GM15510 (cell line): Measurements from ENCODE around the gene FAM110A.

Source experiments
- POLR2A ChIP-seq: IDR thresholded peaks from 3 replicates; pipeline ENCODE4 v1.6.1; 2011; ENCODE audit warnings: borderline replicate concordance; ENCODE audit not compliant: insufficient read length; ENCODE audit errors: extremely low read depth

Gene FAM110A

DNA sequence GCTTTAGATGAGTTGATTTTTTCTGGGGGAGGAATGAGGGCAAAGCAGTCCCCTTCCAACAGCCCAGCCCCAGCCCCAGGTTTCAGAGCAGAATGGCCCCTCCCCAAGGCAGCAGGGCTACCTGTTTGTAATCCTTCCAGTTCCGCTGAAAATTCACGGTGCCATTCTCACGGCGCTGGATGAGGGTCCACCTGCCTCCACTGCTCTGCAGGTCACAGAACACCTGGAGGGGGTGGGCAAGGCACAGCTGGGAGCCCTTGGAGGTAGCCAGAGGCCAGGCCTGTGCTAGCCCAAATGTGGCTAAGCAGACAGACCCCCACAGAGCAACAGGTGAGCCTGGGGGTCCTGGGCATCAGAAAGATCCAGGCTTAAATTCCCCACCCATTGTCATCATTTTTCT is 46.1 kb downstream of the FAM110A start:
- TF ChIP-seq POLR2A = no peak

DNA sequence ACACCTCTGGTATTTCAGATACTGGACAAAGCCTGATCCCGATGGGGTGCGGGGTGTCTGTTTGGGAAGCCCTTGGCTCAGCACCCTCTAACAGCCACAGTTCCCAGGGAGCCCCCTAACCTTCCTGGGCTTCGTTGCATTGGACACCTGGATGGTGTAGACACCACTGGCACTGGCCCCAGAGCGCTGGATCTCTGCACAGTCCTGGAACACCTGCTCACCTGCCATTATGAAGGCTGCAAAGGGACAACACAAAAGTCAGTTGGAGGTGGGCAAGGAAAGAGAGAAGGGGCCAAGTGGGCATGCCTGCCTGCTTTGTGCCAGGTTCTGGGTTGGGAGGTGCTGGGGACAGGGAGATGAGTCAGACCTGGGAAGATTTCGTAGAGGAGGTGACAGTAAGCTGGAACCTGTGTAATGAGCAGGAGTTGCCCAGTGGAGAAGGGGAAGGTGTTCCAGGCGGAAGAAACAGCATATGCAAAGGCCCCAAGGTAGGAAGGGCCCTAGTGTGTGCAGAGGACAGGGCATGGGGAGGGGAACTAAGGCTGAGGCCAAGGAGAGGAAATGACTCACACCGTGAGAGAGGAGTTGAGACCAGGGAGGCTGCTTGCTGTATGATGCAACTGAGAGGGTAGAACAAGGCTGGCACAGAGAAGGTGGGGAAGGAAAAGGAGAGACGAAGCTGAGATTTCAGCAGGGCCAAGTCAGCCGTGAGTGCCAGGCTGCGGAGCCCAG is 47.7 kb downstream of the FAM110A start:
- no peak for TF ChIP-seq POLR2A

DNA sequence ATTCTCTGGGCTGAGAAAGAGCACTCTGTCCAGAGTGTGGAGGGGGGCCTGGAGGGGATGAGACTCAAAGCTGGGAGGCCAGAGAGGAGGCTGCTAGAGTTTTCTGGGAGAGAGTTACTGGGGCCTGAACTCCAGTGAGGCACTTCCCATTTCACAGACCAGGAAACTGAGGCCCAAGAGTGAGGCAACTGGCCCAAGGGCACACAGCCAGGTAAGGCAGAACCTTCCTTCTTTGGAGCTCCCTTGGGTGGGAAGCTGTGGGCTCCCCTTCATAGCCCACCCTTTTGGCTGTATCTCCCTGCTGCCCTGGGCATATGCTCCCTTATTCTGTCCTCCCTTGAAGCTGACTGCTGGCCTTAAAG is 48.2 kb downstream of the FAM110A start:
- no peak for TF ChIP-seq POLR2A

DNA sequence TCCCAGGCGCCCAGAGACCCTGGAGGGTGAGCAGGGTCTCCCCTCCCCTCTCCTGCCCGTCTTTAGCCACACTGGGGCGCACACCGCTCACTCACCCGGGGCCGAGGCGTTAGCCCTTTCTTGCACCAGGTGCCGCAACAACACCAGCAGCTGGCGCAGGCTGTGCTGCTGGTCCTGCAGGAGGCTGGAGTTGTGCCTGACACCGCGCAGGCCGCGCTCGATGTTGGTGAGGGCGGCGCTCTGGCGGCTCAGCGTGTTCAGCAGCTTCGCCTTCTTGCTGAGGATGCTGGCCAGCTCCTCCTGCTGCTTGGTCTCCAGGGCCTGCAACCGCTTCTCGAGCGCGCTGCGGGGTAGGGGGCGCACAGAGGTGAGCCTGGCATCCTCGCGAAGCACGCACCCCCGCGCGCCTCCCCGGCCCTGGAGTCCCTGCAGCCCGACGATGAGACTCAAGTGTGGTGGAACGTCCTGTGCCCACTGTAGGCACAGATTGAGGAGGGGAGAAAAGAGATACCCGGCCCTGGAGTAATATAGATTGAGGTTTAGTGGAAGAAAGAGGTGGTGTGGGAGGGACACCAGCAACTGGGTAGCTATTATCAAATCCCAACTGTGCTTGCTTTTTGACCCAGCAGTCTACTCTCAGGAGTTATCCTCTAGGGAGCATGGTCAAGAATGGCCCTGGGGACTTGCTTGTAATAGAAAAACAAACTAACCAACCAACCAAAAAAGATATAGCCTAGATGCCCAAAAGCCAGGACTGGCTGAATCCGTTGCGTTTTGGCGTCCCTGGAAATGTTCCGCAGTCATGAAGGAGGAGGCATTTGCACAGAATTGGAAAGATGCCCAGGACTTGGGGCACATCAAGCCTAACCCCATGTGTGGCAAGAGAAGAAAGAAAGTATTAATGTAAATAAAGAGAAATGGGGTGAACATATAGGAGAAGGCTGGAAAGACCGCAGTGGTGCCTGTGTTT is 51.8 kb downstream of the FAM110A start:
- TF ChIP-seq POLR2A = no peak

DNA sequence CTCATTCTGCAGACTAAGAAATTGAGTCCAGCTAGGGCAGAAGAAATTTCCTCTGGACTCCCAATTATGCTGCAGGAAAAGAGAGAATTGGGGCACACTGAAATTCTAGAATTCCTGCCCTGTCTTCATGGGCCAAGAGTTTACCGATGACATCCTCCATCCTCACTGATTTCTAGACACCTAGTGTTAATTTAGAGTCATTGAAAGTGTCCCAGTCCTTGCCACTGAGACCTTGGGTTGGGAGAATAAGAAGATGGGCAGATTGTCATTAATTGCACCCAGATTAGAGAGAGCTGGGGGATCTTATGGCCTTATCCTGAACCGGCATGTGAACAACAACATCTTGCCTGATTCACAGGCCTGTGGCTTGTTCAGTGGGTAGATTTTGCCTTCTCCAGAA is 53.6 kb downstream of the FAM110A start:
- TF ChIP-seq POLR2A = no peak

DNA sequence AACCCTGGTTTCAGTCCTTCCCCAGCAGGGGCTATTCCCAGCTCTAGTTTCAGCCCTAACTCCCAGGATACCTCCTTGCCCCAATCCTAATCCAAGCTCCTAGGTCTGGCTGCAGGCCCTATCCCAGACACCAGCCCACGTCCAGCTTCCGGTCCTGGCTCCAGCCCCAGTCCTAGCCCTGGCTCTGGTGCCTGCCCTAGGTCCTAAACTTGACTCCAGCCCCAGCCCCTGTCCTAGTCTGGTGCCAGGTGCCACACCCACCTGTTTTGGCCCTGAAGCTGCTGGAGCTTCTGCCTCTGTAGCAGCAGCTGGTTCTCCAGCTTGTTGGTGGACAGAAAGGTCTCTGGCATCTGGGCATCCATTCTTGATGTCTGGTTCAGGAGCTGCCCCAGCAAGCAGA is 54.5 kb downstream of the FAM110A start:
- TF ChIP-seq POLR2A = no peak

DNA sequence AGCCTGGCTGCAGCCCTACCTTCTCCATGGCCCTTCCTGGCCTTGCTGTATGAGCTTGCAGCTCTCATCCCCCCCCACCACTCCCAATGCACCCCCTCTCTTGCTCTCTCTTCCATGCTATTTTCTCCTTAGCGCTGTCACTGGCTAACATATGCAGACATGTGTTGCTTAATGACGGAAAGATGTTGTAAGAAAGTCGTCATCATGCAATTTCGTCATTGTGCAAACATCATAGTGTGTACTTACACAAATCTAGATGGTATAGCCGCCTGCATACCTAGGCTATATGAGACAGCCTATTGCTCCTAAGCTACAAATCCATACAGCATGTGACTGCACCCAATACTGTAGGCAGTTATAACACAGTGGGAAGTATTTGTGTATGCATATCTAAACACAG is 55.6 kb downstream of the FAM110A start:
- no peak for TF ChIP-seq POLR2A

DNA sequence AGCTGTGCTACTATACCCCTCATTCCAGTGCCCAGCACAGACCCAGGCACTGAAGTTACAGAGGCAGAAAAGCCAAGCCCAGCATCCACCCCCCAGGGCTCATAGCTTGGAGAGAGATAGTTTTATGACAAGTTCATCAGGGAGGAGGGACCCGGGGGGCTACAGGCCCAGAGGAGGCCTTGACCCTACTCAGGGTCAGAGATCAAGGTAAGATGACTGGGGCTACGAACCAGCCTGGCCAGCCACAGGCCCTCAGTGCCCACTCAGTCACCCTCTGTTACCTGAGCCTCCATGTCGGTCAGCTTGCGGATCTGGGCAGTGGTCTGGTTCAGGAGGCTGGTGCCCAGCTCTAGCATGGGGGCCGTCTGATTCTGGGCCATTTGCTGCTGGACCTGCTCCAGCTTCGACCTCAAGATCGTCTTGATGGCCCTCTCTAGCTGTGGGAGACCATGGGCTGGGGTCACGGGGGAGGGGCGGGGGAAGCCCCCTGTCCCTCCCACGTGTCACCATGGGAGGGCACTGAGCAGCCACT is 56.5 kb downstream of the FAM110A start:
- TF ChIP-seq POLR2A = no peak

DNA sequence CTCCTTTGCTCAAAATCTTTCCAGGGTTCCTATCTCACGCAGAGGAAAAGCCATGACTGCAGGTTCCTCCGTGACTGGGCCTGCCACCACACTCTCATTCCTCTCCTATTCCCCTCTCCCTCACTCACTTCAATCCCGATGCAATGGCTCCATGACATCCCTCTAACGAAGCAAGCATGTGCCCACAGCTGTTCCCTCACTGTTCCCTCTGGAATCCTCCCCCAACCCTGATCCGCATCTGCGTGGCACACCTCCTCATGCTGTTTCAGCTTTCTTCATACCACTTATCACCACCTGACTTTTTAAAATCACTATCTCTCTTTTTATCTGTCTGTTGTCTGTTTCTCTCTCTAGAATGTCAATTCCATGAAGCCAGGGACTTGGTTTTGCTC is 57.1 kb downstream of the FAM110A start:
- TF ChIP-seq POLR2A = no peak

DNA sequence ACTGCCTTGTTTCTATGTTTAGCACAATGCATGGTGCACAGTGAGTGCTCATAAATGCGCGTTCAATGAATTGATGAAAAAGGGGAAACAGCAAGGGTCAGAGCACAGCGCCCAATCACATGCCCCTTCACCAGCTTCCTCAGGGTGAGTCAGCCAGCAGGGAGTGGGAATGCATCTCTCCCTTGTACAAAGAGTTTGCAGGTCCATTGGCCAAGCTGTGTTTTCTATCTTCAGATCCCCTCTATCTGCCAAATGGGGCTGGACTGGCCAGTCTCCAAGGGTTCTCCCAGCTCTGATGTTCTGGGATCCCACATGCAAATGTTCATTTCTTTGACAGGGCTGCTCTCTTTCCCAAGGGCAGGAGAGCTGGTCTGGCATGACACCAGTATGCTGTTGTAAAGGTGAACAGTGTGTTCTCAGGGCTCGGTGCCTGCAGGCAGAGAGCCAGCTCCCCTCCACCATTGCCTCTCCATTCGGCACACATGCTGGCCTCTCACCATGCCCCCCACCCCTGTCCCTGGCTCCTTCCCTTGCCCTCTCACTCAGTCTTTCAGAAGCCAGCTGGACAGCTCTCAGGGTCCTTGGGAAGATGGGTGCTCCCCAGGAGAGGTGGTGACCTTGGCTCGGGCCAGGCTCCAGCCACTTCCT is 57.7 kb downstream of the FAM110A start:
- TF ChIP-seq POLR2A = no peak

DNA sequence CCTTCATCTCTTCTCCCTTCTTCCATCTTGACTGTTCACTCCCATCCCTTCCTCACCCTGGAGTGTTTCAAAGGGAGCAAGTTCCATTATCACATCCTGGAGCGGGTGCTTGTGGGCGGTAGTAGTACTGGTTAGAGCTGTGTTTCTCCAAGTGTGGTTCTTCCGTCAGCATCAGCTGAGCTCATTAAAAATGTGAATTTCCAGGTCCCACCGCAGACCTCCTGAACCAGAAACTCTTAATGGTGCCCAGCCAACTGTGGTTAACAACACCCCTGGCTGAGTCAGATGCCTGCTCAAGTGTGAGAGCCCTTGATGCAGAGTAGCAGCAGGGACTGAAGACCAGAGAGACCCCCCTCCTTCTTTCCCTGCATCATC is 58.2 kb downstream of the FAM110A start:
- TF ChIP-seq POLR2A = no peak
